HepG2 (cell line): ENCODE measurements around the gene SLC7A8. TPM values are rescaled to one million over a fixed set of nuclear protein-coding genes. Genes with fewer than 3 reads are reported as not detected.

ENCODE experiments used
- DNMT1 ChIP-seq: sonication (generic); formaldehyde crosslinking; IDR thresholded peaks from 2 replicates; pipeline ENCODE4 v1.5.1; 2020; ENCODE audit warnings: mild to moderate bottlenecking, missing genetic modification reagents
- GLI4 ChIP-seq: sonication (generic); formaldehyde crosslinking; IDR thresholded peaks from 2 replicates; pipeline ENCODE4 v1.5.1; 2020; ENCODE audit warnings: missing genetic modification reagents, mild to moderate bottlenecking, moderate library complexity, borderline replicate concordance
- HMG20B ChIP-seq: conservative IDR thresholded peaks from 2 replicates; pipeline ENCODE4 v1.6.1; 2016; ENCODE audit warnings: missing genetic modification reagents, missing compliant biosample characterization
- MBD4 ChIP-seq: IDR thresholded peaks from 2 replicates; pipeline ENCODE4 v1.6.1; 2012; ENCODE audit warnings: low read length, inconsistent platforms, borderline replicate concordance
- MNT ChIP-seq: fragments of 450-650 bp; IDR thresholded peaks from 2 replicates; pipeline ENCODE4 v1.6.1; 2016
- MXD3 ChIP-seq: IDR thresholded peaks from 2 replicates; pipeline ENCODE4 v1.6.1; 2016; ENCODE audit warnings: mild to moderate bottlenecking, missing biosample characterization, missing genetic modification reagents
- NFRKB ChIP-seq: fragments of 450-650 bp; IDR thresholded peaks from 2 replicates; pipeline ENCODE4 v1.6.1; 2017
- NR1H2 ChIP-seq: sonication (generic); formaldehyde crosslinking; IDR thresholded peaks from 2 replicates; pipeline ENCODE4 v1.8.1; 2022; ENCODE audit warnings: low read depth, missing genetic modification reagents, borderline replicate concordance
- NRL ChIP-seq: sonication (generic); formaldehyde crosslinking; IDR thresholded peaks from 2 replicates; pipeline ENCODE4 v1.5.0; 2020; ENCODE audit warnings: missing genetic modification reagents, mild to moderate bottlenecking, moderate library complexity, borderline replicate concordance
- SP4 ChIP-seq: sonication (generic); formaldehyde crosslinking; IDR thresholded peaks from 2 replicates; pipeline ENCODE4 v1.8.1; 2023; ENCODE audit warnings: mild to moderate bottlenecking, missing genetic modification reagents
- TFE3 ChIP-seq: IDR thresholded peaks from 2 replicates; pipeline ENCODE4 v1.6.1; 2016
- ZBTB14 ChIP-seq: sonication (generic); formaldehyde crosslinking; IDR thresholded peaks from 2 replicates; pipeline ENCODE4 v1.4.0; 2020; ENCODE audit warnings: missing genetic modification reagents
- ZNF205 ChIP-seq: IDR thresholded peaks from 2 replicates; pipeline ENCODE4 v1.6.1; 2018; ENCODE audit warnings: missing biosample characterization, missing genetic modification reagents
- ZNF280D ChIP-seq: sonication (generic); formaldehyde crosslinking; IDR thresholded peaks from 2 replicates; pipeline ENCODE4 v1.5.1; 2020; ENCODE audit warnings: mild to moderate bottlenecking, missing genetic modification reagents
- ZNF282 ChIP-seq: fragments of 450-650 bp; IDR thresholded peaks from 2 replicates; pipeline ENCODE4 v1.6.1; 2018; ENCODE audit not compliant: partially characterized antibody
- ZNF30 ChIP-seq: sonication (generic); formaldehyde crosslinking; IDR thresholded peaks from 2 replicates; pipeline ENCODE4 v1.5.0; 2020; ENCODE audit warnings: mild to moderate bottlenecking, missing genetic modification reagents
- ZNF335 ChIP-seq: sonication (generic); formaldehyde crosslinking; IDR thresholded peaks from 2 replicates; pipeline ENCODE4 v1.4.0; 2020; ENCODE audit warnings: missing genetic modification reagents
- ZNF556 ChIP-seq: sonication (generic); formaldehyde crosslinking; IDR thresholded peaks from 2 replicates; pipeline ENCODE4 v1.4.0; 2020; ENCODE audit warnings: mild to moderate bottlenecking, missing genetic modification reagents, borderline replicate concordance
- ZNF629 ChIP-seq: sonication (generic); formaldehyde crosslinking; conservative IDR thresholded peaks from 2 replicates; pipeline ENCODE4 v1.5.0; 2020; ENCODE audit warnings: missing genetic modification reagents
- ZNF790 ChIP-seq: sonication (generic); formaldehyde crosslinking; IDR thresholded peaks from 2 replicates; pipeline ENCODE4 v1.8.0; 2022; ENCODE audit warnings: missing genetic modification reagents, mild to moderate bottlenecking, borderline replicate concordance
- ZSCAN20 ChIP-seq: sonication (generic); formaldehyde crosslinking; IDR thresholded peaks from 2 replicates; pipeline ENCODE4 v1.4.0; 2020; ENCODE audit warnings: missing genetic modification reagents, mild to moderate bottlenecking, borderline replicate concordance
- polyA plus RNA-seq, 8 experiments: library from polyadenylated mRNA; depleted of rRNA in 3 of 8; stranded (reverse) in 7 of 8; unstranded in 1 of 8; fragments of >200 nt; fragmentation: Illumina TruSeq in 4 of 8; extraction: Trizol in 4 of 8; gene quantifications; 2 replicates each; pipeline versions ENCODE4 v1.2.1 to v1.2.3, GENCODE V29; 2011 to 2016; ENCODE audit warnings: low read depth in 4 of 8, missing spikeins in 1 of 8, mixed read lengths in 1 of 8; ENCODE audit not compliant: insufficient read depth in 1 of 8
- total RNA-seq, 5 experiments: library from RNA; depleted of rRNA; stranded (reverse); fragments of >200 nt; fragmentation: Illumina TruSeq; extraction: Trizol; gene quantifications; 2 replicates each; pipeline ENCODE4 v1.2.3, GENCODE V29; 2016; ENCODE audit warnings: low read depth in 1 of 5

SLC7A8 gene
- total and polyA plus RNA-seq, 2 of the 13 experiments (the other 11 are each of a cell fraction or from before 2014, with no cell fraction given): 0.25 TPM; not detected in 1

- TF ChIP-seq NR1H2 (CRISPR knock-in tag) (no peak), ZSCAN20 (CRISPR knock-in tag) (no peak), ZNF205 (CRISPR knock-in tag) (peak; percentile 97), NRL (CRISPR knock-in tag) (peak; percentile 70; the same call in 1 of the 2 replicates), ZNF556 (CRISPR knock-in tag) (peak; percentile 92; the same call in 1 of the 2 replicates), ZNF282 (no peak), MBD4 (no peak), MNT (no peak), NFRKB (no peak), ZNF629 (CRISPR knock-in tag) (no peak), DNMT1 (CRISPR knock-in tag) (0 out of 2 replicates have a peak, but pooled peaks have one; percentile 41), ZNF335 (CRISPR knock-in tag) (peak; percentile 78; the same call in 1 of the 2 replicates), SP4 (peak; percentile 28; the same call in 1 of the 2 replicates), TFE3 (CRISPR knock-in tag) (peak; percentile 75), ZNF790 (CRISPR knock-in tag) (no peak), ZBTB14 (CRISPR knock-in tag) (no peak), GLI4 (peak; percentile 53; the same call in 1 of the 2 replicates), MXD3 (CRISPR knock-in tag) (peak; percentile 86; the same call in 1 of the 2 replicates), ZNF280D (peak; percentile 69; the same call in 1 of the 2 replicates), ZNF30 (CRISPR knock-in tag) (no peak), HMG20B (peak; percentile 74; the same call in 1 of the 2 replicates)
These were observed 62.8 kb downstream of the SLC7A8 start (continued) for GRCh38 chr14:23120541-23121251.
